ENCODE data around the gene ITFG1.
"Not testable (repeated sequence)": the region's sequence is repeated elsewhere in the genome, so short reads cannot be mapped to it uniquely, and the experiment has no call there.

Gene ITFG1

GRCh38 chr16:47228241-47228640 is 232.6 kb downstream of the ITFG1 start:
- in situ Hi-C loops (cut with HindIII; ENCODE audit: low pct_ligation_motif_present, low sequenced_read_pairs), result no loop called here
- Histone ChIP-seq H3K27ac (no peak overlapping the region), H3K36me3 (replicated peaks) (no peaks in the 10 kb centered on the region), H3K4me3 (ENCODE audit: low read depth, low read length) (no peak overlapping the region), H3K27me3 (replicated peaks) (no peaks in the 10 kb centered on the region)
- no peak for TF ChIP-seq CTCF (IDR thresholded peaks at IDR 0.05; ENCODE audit: low read depth, low read length, missing control alignments)
- DNase-seq, result no peak

DNA sequence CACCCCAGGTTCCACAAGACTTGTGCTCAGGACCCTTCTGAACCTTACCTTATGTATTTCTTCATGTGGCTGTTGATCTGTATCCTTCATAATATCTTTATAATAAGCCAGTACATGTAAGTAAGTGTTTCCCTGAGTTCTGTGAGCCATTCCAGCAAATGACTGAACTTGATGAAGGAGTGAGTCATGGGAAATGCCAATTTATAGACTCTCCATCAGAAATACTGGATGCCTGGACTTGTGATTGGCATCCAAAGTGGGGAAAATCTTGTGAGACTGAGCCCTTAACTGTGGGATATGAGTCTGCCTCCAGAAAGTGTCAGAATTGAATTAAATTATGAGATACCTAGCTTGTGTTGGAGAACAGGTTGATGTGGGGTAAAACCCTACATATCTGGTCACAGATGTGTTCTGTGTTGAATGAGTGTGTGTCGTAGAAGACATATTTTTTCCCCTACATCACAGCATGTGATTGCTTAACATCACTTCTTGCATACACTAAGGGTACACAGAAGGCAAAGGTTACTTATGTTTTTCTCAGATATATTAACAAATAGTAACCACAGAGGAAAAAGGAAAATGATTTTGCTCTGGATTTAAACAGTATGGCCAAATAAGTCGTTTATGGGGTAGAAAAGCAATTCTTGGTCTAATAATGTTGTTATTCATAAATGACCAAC is 247.0 kb downstream of the ITFG1 start:
- H3K36me3 ChIP-seq (replicated peaks), result no peaks in the 10 kb centered on the region
- H3K4me3 ChIP-seq (ENCODE audit: low read depth, low read length), result no peak overlapping the region
- no peak overlapping the region for H3K27ac ChIP-seq
- TF ChIP-seq CTCF (IDR thresholded peaks at IDR 0.05; ENCODE audit: low read depth, low read length, missing control alignments), result no peak
- DNase-seq, result no peak
- H3K27me3 ChIP-seq (replicated peaks), result no peaks in the 10 kb centered on the region
- in situ Hi-C loops (cut with HindIII; ENCODE audit: low pct_ligation_motif_present, low sequenced_read_pairs), result no loop called here

- Histone ChIP-seq H3K4me3 (ENCODE audit: low read depth, low read length) (no peak overlapping the region), H3K27me3 (replicated peaks) (no peaks in the 10 kb centered on the region), H3K36me3 (replicated peaks) (no peaks in the 10 kb centered on the region), H3K27ac (no peak overlapping the region)
- in situ Hi-C loops (cut with HindIII; ENCODE audit: low pct_ligation_motif_present, low sequenced_read_pairs), result no loop called here
- TF ChIP-seq CTCF (IDR thresholded peaks at IDR 0.05; ENCODE audit: low read depth, low read length, missing control alignments), result no peak
- DNase-seq, result no peak
Measured at GRCh38 chr16:47211218-47211617, 249.6 kb downstream of the ITFG1 start.

GRCh38 chr16:47204736-47205504 is 255.9 kb downstream of the ITFG1 start:
- H3K4me3 ChIP-seq (ENCODE audit: low read depth, low read length), result no peak overlapping the region
- in situ Hi-C loops (cut with HindIII; ENCODE audit: low pct_ligation_motif_present, low sequenced_read_pairs), result no loop called here
- H3K27ac ChIP-seq, result no peak overlapping the region
- DNase-seq, result no peak
- TF ChIP-seq CTCF (IDR thresholded peaks at IDR 0.05; ENCODE audit: low read depth, low read length, missing control alignments), result peak; percentile 32
- H3K36me3 ChIP-seq (replicated peaks), result no peaks in the 10 kb centered on the region
- no peaks in the 10 kb centered on the region for H3K27me3 ChIP-seq (replicated peaks)

DNA sequence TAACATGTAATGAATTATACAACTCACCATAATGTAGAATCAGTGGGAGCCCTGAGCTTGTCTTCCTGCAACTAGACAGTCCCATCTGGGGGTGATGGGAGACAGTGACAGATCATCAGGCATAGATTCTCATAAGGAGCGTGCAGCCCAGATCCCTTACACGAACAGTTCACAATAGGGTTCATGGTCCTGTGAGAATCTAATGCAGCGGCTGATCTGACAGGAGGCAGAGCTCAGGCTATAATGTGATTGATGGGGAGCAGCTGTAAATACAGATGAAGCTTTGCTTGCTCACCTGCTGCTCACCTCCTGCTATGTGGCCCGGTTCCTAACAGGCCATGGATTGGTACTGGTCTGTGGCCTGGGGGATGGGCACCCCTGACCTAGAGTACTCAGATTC is 257.4 kb downstream of the ITFG1 start:
- H3K36me3 ChIP-seq (replicated peaks); H3K27ac ChIP-seq; H3K27me3 ChIP-seq (replicated peaks); H3K4me3 ChIP-seq (ENCODE audit: low read depth, low read length); in situ Hi-C loops (cut with HindIII; ENCODE audit: low pct_ligation_motif_present, low sequenced_read_pairs); DNase-seq: not testable (repeated sequence)

GRCh38 chr16:47198180-47198575 is 262.7 kb downstream of the ITFG1 start:
- no peak for TF ChIP-seq CTCF (IDR thresholded peaks at IDR 0.05; ENCODE audit: low read depth, low read length, missing control alignments)
- DNase-seq, result no peak
- in situ Hi-C loops (cut with HindIII; ENCODE audit: low pct_ligation_motif_present, low sequenced_read_pairs), result no loop called here
- H3K36me3 ChIP-seq (replicated peaks), result no peaks in the 10 kb centered on the region
- no peaks in the 10 kb centered on the region for H3K27me3 ChIP-seq (replicated peaks)
- no peak overlapping the region for H3K4me3 ChIP-seq (ENCODE audit: low read depth, low read length)
- H3K27ac ChIP-seq, result no peak overlapping the region
